Measurements from ENCODE around the gene SALL1. TPM values are rescaled to one million over a fixed set of nuclear protein-coding genes. Genes with fewer than 3 reads are reported as not detected.

Gene SALL1
- total RNA-seq, 2 donors from 2014 or later = not detected

DNA sequence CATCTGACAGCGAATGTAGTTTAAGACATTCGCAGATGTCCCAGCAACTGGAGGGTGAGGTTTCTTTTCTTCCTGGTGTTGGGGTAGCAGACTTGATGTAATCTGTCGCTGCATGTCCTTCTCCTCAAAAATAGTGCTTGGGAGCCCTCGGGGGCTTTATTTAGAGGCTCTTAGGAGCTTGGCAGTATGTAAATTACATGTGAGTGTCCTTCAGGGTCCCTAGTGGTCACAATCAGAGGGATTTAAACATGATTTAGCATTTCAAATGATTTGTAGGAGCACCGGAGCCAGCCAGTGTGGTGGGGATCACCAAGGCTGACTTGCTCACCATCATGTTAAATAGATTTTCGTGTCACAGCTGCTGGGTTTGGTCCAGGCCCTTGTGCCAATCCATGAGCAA lies 8.8 kb upstream of the SALL1 start:
- intact Hi-C loops (cut with DNase I) = no loop called here
- DNase-seq (ENCODE audit: low spot score) = no peak

DNA sequence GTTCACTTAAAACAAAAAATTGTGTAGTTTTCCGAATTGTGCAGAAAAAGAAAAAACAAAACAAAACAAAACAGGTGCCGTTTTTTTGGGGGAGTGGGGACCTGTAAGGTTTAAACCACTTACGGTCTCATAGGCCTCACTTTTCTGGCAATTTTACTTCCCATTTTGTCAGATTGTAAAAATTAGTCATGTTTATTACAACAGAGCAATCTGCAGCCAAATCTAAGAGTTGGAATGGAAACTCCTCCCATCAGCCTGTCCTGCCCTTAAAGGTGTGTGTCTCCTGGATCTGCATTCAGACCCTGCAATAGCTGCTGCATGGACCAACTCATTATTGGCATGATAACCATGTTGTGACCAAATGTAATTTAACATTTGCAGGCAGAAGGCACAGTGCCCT lies 8.2 kb upstream of the SALL1 start:
- no peak for DNase-seq (ENCODE audit: low spot score)
- intact Hi-C loops (cut with DNase I) = no loop called here

DNA sequence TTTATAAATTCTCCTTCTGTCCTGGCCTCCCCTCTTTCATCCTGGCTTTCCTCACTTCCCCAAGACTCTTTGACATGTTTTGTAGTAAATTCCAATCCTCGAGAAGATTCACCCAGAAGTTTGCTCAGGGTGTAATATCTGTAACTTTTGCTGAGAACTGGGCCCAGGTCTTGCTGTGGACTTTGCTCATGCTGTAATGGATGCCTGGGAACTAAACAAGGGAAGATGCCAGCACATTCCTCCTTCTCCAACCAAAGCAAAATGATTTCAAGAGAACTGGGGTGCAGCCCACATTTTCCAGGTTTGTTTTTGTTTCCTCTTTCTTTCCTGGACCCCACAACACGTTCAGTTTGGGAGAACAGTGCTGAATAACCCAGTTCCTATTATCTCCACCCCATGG lies 6.6 kb upstream of the SALL1 start:
- intact Hi-C loops (cut with DNase I) = no loop called here

DNA sequence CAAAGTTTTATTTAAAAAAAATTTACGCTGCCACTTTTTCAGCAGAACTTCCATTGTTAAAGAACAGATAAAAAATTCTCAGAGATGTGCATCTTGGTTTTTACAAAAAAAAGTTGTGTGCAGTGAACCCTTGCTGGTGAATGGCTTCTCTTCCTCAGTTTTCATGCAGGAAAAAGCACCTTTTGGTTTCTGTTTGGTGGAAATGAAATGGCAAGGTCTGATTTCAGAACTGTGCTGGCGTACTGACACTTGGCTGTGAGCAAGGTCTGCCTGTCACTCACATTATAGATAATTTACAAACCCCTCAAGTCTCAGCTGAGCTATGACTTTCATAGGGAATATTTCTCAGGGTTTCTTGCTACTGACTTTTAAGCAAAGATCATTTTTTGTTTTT lies 5.7 kb upstream of the SALL1 start:
- intact Hi-C loops (cut with DNase I) = no loop called here
- no peak for DNase-seq (ENCODE audit: low spot score)

More for the DNA sequence above, 6.6 kb upstream of the SALL1 start:
- no peak for DNase-seq (ENCODE audit: low spot score)

DNA sequence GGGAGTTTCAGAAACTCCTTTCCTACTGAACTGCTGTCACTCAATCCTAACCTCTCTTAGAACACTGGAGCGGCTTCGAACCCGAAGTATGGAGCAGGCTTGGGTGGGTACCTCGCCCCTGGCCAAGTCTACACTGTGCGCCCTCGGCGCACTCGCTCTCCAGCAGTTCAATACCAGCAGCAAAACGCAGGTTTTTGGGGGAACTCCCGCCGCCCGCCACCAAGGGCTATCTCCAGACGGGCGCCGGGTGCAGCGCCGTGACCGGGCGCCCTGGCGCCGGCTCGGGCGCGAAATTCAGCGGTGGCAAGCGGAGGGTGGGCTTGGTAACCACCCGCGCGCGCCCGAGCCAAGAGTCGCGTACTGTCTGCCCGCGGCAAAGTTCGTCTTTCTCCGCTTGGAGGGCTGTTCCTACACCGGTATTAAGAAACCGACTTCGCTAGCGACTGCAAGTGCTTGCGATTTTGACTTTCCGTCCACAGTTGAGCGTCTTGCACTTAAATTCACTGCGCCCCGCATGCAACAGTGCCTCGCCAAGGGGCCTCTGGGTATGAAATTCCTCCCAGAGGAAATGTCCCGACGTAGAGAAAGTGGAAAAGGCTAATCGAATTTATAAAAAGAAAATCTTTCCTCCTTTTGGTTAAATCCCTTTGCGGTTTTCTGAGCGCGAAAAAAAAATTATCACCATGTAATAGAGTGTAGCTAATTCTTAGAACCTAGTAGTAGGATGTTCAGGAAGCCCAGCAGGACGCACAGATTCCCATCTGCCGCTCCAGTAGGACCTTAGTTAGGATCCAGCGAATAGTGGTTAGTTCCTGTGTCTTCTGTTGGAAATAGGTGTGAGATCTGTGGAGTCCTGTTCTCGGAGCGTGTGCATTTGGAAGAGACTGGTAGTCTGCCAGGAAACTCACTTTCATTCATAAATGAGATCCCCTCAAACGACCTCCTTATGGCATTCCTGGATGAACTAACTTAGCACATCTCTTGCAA lies 5.0 kb upstream of the SALL1 start:
- intact Hi-C loops (cut with DNase I) = no loop called here
- DNase-seq (ENCODE audit: low spot score) = no peak

DNA sequence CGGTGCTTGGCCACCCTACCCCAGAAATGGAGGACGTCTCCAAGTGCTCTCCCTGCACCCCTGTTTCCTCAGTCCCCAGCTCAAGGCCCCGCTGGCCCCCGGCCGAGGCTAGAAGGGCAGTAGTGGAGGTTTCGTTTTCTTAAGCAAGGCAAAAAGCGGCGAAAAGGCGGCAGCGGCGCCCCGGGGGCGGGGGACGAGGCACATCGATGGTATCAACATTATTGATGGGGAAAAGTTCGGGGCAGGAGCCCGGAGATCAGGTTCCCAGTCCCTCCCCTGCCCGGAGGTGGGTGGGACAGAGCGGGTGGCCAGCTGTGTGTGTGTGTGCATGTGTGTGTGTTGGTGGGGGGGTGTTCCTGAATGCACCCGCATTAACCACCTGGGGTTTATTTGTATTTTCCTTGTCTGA lies 4.1 kb upstream of the SALL1 start:
- intact Hi-C loops (cut with DNase I) = no loop called here
- no peak for DNase-seq (ENCODE audit: low spot score)

DNA sequence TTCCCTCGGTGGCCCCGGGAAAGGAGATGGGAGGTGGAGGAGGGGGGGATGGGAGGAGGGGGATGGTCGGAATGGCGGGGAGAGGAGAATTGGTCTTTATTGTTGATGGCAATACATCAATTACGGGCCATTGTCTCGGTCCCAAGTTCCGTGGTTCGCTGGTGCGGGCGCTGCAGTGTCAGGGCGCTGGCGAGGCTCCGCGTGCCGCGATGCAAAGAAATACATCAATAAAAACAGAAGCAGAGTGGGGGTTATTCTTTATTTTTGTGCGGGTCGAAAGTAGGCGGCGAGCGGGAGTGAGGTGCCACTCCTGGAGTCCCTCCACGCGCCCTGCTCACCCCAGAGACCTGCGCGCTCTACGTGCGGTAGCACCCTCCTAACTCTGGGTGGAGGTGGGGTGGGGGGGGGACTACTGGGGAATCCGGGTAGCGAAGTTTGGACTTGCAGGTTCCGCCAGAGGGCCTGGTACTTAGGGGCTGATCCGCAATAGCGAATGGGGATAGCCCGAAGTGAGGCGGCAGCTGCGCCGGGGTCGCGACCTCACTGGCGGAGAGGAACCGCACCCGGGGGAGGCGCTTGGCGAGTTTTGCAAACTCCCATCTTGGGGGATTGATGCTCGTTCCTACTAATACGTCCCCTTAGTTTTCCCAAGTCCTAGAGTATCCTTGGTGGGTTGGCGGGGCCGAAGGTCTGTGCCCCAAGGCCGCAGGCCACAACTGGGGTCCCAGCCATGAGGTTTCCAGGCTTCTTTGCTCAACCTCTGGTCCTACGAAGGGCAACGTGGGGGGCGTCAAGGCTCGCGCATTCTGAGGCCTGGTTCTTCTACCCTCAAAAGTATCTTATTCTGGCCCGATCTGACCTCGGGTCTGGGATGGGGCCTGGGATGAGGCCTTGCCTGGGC lies 3.5 kb upstream of the SALL1 start:
- intact Hi-C loops (cut with DNase I) = no loop called here
- DNase-seq (ENCODE audit: low spot score) = no peak

DNA sequence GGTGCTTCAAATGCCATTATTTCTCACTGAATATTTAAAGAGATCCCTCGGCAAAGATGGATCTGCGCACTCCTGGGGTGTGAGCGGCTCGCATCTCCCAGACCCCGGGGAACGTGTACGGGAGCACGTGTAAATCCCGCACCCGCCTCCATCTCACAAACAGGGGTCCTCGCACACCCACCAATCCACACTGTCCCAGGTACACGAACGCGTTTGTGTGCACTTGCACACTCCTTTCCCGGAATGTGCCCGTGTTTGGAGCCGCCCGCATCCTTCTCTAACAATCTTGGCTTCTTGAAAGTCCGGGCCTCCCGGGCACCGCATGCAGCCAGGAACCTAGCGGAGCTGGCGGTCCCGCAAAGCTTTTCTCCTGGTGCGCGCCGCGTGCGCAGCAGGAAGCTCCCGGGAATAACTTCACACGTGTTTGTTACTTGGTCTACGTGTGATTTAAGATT lies 2.5 kb upstream of the SALL1 start:
- intact Hi-C loops (cut with DNase I) = no loop called here
- DNase-seq (ENCODE audit: low spot score) = no peak

DNA sequence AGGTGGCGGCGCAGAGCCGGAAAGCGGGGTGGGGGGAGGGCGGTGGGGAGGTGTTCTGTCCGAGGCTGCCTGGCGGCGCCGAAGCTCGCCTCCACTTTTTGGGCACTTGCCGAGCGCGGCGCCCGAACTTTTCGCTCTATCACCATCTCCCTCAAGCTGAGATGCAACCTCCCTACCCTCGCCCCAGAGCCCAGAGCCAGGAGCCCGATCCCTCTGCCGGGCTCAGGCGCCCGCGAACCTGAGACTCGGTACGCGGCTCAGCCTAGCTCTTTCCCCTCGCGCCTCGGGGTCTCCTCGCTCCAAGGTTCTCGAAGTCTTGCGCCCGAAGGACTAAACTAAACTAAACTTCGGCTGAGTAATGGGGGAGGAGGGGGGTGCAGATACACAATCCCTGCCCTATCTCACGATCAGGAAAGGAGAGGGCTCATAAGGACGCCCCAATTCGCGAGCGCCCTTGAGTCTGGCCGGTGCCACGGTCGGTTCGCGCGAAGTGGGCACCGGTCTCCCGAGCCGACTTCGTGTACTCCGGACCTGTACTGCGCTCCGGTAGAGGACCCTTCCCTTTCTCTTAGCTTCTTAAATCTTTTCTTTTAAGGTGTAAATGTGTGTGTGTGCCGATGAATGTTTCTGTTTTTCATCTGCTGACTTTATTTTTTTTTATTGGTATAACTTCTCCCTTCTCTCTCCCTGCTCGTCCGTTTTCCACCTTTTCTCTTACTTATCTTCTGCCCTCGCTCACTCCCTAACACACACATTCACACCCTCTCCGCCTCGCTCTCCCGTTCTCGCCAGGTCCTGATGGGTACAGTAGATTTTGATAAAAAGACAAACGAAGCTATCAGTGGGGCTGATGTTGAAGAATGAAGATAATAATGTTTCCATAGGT lies 1.9 kb upstream of the SALL1 start:
- intact Hi-C loops (cut with DNase I) = no loop called here
- DNase-seq (ENCODE audit: low spot score) = no peak

DNA sequence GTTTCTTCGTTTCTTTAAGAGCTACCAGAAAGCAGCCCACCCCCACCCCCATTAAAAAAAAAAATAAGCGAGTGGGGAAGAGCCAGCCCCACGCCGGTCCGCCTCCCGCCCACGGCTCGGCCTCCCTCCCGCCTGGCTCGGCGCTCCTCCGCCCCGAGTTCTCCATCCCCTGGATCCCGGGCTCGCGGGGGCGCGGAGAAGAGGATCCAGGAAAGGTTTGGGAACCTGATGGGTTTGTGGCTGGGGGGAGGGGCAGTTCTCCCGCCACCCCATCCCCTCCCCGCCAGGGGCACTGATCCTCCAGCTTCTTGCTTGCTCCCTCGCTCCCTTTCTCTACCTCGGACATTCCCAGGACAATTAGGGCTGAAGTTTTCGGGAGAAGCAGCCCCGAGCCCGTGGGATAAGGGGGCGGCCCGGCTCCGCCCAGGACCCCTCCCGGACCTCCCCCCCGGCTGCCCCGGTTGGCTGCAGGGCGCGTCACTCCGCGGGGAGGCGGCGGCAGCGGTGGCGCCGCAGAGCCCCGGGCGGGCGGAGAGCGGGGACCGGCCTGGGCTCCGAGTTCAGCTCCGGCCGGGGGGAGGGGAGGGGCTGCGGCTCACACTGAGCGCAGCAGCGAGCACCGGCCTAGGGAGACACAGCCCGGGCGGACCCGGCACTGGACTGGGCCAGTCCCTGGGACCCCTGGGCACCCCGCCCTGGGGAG lies 1.0 kb upstream of the SALL1 start:
- DNase-seq (ENCODE audit: low spot score) = no peak
- intact Hi-C loops (cut with DNase I) = no loop called here

DNA sequence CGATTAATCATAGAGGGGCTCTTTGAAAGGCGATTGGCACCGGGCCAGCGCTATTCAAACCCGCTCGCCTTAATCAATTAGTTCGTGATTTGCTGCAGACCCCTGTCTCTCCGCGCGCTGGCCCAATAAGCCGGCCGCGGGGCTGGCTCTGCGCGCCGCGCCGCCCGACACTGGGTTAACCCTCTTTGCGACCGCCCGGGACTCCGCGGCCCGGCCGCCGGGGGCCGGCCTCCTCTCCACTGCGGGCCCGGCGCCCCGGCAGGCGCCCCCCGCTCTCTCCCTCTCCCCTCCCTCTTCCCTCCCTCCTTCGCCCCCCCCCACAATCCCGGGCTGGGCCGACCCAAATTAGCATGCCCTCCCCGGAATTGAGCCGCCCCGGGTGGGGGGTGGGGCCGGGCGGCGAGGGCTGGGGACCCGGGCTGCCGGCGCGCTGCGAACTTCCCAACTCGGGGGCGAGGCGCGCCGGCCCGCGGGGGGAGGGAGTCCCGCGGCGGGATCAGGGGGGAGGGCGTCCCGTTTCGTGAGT lies 428 bp upstream of the SALL1 start:
- intact Hi-C loops (cut with DNase I) = no loop called here
- DNase-seq (ENCODE audit: low spot score) = no peak

DNA sequence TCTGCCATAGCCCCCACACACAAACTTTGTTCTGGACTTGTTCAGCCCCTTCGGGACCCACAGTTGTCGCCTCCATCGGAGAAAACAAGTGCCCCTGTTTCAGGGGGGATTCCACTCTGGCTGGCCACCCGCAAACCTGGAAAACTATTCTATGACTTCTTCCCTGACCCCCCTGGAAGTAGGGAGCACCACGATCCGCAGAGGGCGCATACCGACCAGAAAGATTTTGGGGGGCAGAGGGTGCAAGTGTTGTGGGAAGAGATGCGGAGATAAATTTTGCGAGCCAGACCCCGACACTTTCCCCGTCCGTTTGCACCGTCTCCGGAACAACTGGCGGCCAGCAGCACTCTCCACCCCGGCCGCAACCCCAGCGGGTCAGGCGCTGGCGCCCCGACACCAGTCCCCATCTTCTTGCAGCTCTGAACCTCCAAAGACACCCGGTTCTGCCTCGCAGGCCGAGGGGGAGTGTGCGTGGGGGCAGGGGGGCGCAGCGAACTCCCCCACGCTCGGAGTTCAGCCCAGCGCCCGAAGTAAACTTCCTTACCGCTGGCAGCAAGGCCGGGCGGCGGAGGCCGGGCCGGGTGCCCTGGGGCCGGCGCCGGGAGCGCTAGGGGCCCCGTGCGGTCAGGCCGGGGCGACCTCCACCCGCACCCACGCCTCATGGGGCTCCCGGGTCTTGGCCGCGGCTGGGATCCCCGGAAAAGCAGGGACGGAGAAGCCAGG lies 744 bp downstream of the SALL1 start:
- no peak for DNase-seq (ENCODE audit: low spot score)
- intact Hi-C loops (cut with DNase I) = no loop called here

DNA sequence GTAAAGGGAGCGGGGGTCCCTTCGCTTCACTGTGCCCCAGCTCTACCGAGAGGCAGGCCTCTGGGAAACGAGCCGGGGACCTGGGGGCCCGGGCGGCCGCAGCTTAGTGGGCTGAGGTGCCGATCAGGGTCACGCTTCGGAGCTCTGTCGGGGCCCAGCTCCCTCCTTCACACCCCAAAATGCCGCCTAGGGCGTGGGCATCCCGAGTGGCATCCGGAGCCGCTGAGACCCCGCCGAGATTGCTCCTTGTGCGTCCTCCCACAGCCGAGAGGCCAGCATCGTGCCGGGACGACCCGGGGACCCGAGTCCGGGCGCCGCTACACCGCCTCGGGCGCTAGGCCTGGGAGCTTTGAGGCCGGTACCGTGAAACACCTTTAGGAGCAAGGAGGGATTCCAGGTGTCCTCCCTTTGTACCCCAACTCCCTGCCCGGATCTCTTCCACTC lies 1.3 kb downstream of the SALL1 start:
- no peak for DNase-seq (ENCODE audit: low spot score)
- intact Hi-C loops (cut with DNase I) = no loop called here

DNA sequence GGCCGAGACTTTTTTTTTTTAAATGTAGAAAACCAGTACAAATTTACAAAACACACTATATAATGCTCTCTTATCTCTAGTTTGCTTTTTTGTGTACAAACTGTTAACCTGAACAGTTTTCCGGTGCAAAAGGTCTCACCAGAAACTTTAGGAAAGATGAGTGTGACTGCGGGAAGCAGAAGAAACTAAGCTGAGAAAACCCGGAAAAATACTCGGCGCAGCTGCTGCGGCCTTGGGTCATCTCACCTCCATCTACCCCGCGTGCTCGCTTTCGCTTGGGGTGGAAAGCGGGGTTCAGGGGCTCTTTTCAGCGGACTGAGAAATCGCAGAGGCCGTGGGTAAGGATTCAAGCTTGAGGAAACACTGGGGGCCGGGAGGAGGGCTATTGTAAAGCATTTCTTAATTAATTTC lies 1.8 kb downstream of the SALL1 start:
- intact Hi-C loops (cut with DNase I) = no loop called here
- no peak for DNase-seq (ENCODE audit: low spot score)

DNA sequence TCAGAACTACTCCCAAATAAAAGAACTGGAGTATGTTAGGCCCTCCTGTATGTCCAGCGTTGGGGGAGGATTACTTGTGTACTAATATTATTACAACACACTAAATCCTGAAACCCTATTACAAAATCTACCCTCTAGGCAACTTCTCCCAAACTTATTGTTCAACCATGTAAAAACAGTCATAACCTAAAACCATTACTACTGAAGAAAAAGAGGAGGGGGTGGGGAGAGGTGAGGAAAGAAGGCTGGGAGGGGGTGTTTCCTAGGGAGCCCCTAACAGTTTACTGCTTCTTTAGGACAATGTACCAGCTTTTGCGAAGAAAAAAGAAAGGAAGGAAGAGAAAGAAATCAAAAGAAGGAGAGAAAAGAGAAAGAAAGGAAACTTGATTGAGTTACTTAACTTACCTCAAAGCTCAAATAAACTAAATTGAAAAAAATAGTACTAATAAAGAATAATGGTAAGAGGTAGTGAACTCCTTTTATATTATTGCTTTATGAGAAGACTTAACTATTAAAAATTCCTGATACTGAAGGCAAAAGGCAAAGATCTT lies 2.3 kb downstream of the SALL1 start:
- no peak for DNase-seq (ENCODE audit: low spot score)
- intact Hi-C loops (cut with DNase I) = no loop called here

DNA sequence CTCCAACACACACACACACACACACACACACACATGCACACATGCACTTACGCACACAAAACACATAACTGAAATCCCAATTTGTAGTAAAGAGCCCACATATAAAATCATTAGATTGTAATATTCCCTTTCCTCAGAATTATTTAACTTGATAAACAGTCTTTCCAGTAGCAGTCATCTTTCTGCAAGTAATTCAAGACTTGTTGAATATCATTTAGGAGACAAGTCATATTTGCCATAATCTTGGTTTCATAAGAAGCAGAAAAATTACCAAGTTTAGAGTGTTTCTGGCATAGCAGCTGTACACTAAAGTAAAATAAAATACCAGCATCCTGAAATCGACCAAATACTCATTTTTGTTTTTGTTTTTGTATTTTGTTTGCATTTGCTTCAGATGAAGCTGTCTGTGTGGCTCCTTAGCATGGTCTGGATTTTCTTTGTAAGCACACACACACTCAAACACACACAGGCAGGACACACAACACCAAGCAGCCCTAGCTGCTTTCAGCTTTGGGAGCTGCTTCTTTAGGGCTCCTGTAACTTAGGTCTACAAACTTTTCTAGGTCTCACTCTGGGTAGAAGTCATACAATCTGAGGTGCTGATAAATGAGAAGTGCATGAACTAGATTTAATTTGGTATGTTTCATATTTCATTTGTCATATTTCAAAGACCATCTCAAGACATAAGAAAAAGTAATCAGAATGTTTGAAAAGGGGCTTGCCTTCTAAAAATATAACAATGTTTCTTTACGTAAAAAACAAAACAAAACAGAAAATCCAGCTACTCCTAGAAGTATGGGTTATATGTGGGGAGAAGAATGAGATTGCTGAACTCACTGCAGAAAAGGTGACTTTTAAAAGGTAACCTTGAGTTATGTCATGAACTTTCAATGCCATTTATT lies 3.0 kb downstream of the SALL1 start:
- no peak for DNase-seq (ENCODE audit: low spot score)
- intact Hi-C loops (cut with DNase I) = no loop called here
